H9 (cell line): ENCODE data around the gene JARID2. TPM values are rescaled to one million over a fixed set of nuclear protein-coding genes. Genes with fewer than 3 reads are reported as not detected.
A peak's percentile ranks its signal among the peaks of the same experiment; 100 is the strongest.

Experiments
- DNase-seq: peaks from one replicate; pipeline ENCODE4 v3.0.0-alpha.2; 2017
- H2AFZ ChIP-seq: one replicate; pipeline ENCODE4 v1.6.1; 2013; ENCODE audit warnings: mild to moderate bottlenecking, low read length, control low read depth, moderate library complexity
- H2AK5ac ChIP-seq: 2 replicates; pipeline ENCODE4 v1.6.1; 2013; ENCODE audit warnings: low read length, control low read depth, mixed read lengths; ENCODE audit not compliant: insufficient read length
- H2BK120ac ChIP-seq: one replicate; pipeline ENCODE4 v1.6.1; 2013; ENCODE audit warnings: low read depth, mild to moderate bottlenecking, low read length, control low read depth, inconsistent platforms; ENCODE audit not compliant: poor library complexity, severe bottlenecking
- H2BK12ac ChIP-seq: 2 replicates; pipeline ENCODE4 v1.6.1; 2013; ENCODE audit warnings: low read length, control low read depth, mixed read lengths, low read depth; ENCODE audit not compliant: insufficient read length
- H2BK15ac ChIP-seq: 2 replicates; pipeline ENCODE4 v1.6.1; 2013; ENCODE audit warnings: low read depth, low read length, control low read depth
- H2BK20ac ChIP-seq: one replicate; pipeline ENCODE4 v1.6.1; 2013; ENCODE audit warnings: low read depth, mild to moderate bottlenecking, low read length, control low read depth, inconsistent platforms; ENCODE audit not compliant: poor library complexity, severe bottlenecking
- H2BK5ac ChIP-seq: 2 replicates; pipeline ENCODE4 v1.6.1; 2013; ENCODE audit warnings: low read length, control low read depth, mixed read lengths; ENCODE audit not compliant: insufficient read length
- H3K14ac ChIP-seq: 2 replicates; pipeline ENCODE4 v1.6.1; 2013; ENCODE audit warnings: low read length, control low read depth; ENCODE audit not compliant: insufficient read depth
- H3K18ac ChIP-seq: 2 replicates; pipeline ENCODE4 v1.6.1; 2013; ENCODE audit warnings: low read depth, mild to moderate bottlenecking, mixed read lengths, low read length, control low read depth; ENCODE audit not compliant: insufficient read length
- H3K23ac ChIP-seq: 2 replicates; pipeline ENCODE4 v1.6.1; 2013; ENCODE audit warnings: low read length, control low read depth, mixed read lengths, low read depth; ENCODE audit not compliant: insufficient read length
- H3K23me2 ChIP-seq: 2 replicates; pipeline ENCODE4 v1.6.1; 2013; ENCODE audit warnings: low read depth, mild to moderate bottlenecking, mixed read lengths, low read length, control low read depth; ENCODE audit not compliant: insufficient read length, poor library complexity, severe bottlenecking
- H3K27ac ChIP-seq: 2 replicates; pipeline ENCODE4 v1.5.1; 2013; ENCODE audit warnings: low read length, control low read depth, mixed read lengths, low read depth; ENCODE audit not compliant: insufficient read length
- H3K27me3 ChIP-seq: 2 replicates; pipeline ENCODE4 v1.6.1; 2013; ENCODE audit warnings: low read length, control low read depth, inconsistent platforms; ENCODE audit not compliant: insufficient read depth
- H3K4ac ChIP-seq: 2 replicates; pipeline ENCODE4 v1.6.1; 2013; ENCODE audit warnings: low read depth, mild to moderate bottlenecking, control low read depth, inconsistent platforms, low read length, moderate library complexity
- H3K4me1 ChIP-seq: 2 replicates; pipeline ENCODE4 v1.6.1; 2013; ENCODE audit warnings: low read length, control low read depth, inconsistent platforms; ENCODE audit not compliant: insufficient read depth
- H3K4me2 ChIP-seq: 2 replicates; pipeline ENCODE4 v1.6.1; 2013; ENCODE audit warnings: low read length, control low read depth, mixed read lengths; ENCODE audit not compliant: insufficient read length, insufficient read depth
- H3K56ac ChIP-seq: 2 replicates; pipeline ENCODE4 v1.6.1; 2013; ENCODE audit warnings: low read depth, mild to moderate bottlenecking, mixed read lengths, low read length, control low read depth; ENCODE audit not compliant: insufficient read length
- H3K79me1 ChIP-seq: 2 replicates; pipeline ENCODE4 v1.6.1; 2013; ENCODE audit warnings: low read depth, mild to moderate bottlenecking, moderate library complexity, low read length, control low read depth, inconsistent platforms; ENCODE audit not compliant: insufficient read depth, poor library complexity, severe bottlenecking
- H3K79me2 ChIP-seq: 2 replicates; pipeline ENCODE4 v1.6.1; 2013; ENCODE audit warnings: low read length, control low read depth, inconsistent platforms; ENCODE audit not compliant: insufficient read depth
- H3K9ac ChIP-seq: 2 replicates; pipeline ENCODE4 v1.6.1; 2013; ENCODE audit warnings: low read length, control low read depth, mixed read lengths; ENCODE audit not compliant: insufficient read length; ENCODE audit errors: extremely low read depth
- H3K9me3 ChIP-seq: one replicate; pipeline ENCODE4 v1.6.1; 2013; ENCODE audit warnings: low read depth, low read length, inconsistent platforms; ENCODE audit not compliant: control insufficient read depth
- H3T11ph ChIP-seq: one replicate; pipeline ENCODE4 v1.6.1; 2013; ENCODE audit warnings: mild to moderate bottlenecking, low read length, control low read depth, inconsistent platforms
- H4K20me1 ChIP-seq: one replicate; pipeline ENCODE4 v1.6.1; 2013; ENCODE audit not compliant: control insufficient read depth, insufficient read length, insufficient read depth
- H4K5ac ChIP-seq: 2 replicates; pipeline ENCODE4 v1.6.1; 2013; ENCODE audit warnings: low read depth, mild to moderate bottlenecking, mixed read lengths, low read length, control low read depth; ENCODE audit not compliant: insufficient read length
- H4K8ac ChIP-seq: replicated peaks from 2 replicates; pipeline ENCODE4 v1.6.1; 2013; ENCODE audit warnings: low read length, control low read depth, mixed read lengths, low read depth; ENCODE audit not compliant: insufficient read length
- H4K91ac ChIP-seq: 2 replicates; pipeline ENCODE4 v1.6.1; 2013; ENCODE audit warnings: low read depth, mild to moderate bottlenecking, moderate library complexity, mixed read lengths, low read length, control low read depth; ENCODE audit not compliant: insufficient read length
- H3K27ac Mint-ChIP-seq, 3 experiments: 2 replicates in 2 of 3; 3 replicates in 1 of 3; pipeline ENCODE4 v1.8.0; 2020 to 2021; ENCODE audit warnings: mixed read lengths in 3 of 3, mild to moderate bottlenecking in 1 of 3, moderate library complexity in 1 of 3
- H3K27me3 Mint-ChIP-seq: 2 replicates; pipeline ENCODE4 v1.8.0; 2021; ENCODE audit warnings: low read depth, mild to moderate bottlenecking, moderate library complexity, mixed read lengths
- H3K36me3 Mint-ChIP-seq, 3 experiments: 2 replicates in 2 of 3; 3 replicates in 1 of 3; pipeline ENCODE4 v1.8.0; 2020 to 2021; ENCODE audit warnings: low read depth in 3 of 3, mixed read lengths in 3 of 3; ENCODE audit not compliant: insufficient read depth in 1 of 3
- H3K4me1 Mint-ChIP-seq, 2 experiments: 2 replicates each; pipeline ENCODE4 v1.8.0; 2020; ENCODE audit warnings: mixed read lengths in 2 of 2
- H3K4me3 Mint-ChIP-seq, 2 experiments: 2 replicates in 1 of 2; 3 replicates in 1 of 2; pipeline ENCODE4 v1.8.0; 2020 to 2021; ENCODE audit warnings: mild to moderate bottlenecking in 2 of 2, mixed read lengths in 2 of 2, moderate library complexity in 1 of 2
- H3K9me3 Mint-ChIP-seq, 2 experiments: 2 replicates in 1 of 2; 3 replicates in 1 of 2; pipeline ENCODE4 v1.8.0; 2020; ENCODE audit warnings: mild to moderate bottlenecking in 2 of 2, mixed read lengths in 2 of 2, moderate library complexity in 1 of 2
- CTCF ChIP-seq: fragments of 200-600 bp; sonication (generic); conservative IDR thresholded peaks from 3 replicates; pipeline ENCODE4 v1.8.0; 2021; ENCODE audit warnings: antibody characterized with exemption, mild to moderate bottlenecking
- WGBS: extraction: QIAGEN DNeasy Blood & Tissue Kit; methylation state at CpG from one replicate; pipeline ENCODE4 v1.1.7; 2013; ENCODE audit warnings: missing lambda C conversion rate, low lambda C conversion rate, mixed read lengths; ENCODE audit not compliant: insufficient read length; ENCODE audit errors: extremely low coverage; 5-methylcytosine and 5-hydroxymethylcytosine counted together
- total RNA-seq: library from RNA; stranded (reverse); gene quantifications from 2 replicates; pipeline ENCODE4 v1.2.1, GENCODE V29; 2021

The JARID2 gene
- total RNA-seq, 1 experiment from 2014 or later = 174 TPM

- peaks cover 13 to 20% of the 10 kb centered on the region in 2 experiments for H3K4me1 Mint-ChIP-seq
- no peak overlapping the region for H4K8ac ChIP-seq
- H3K4me1 ChIP-seq = 0 out of 2 replicates have a peak, but pooled peaks cover 3% of the 10 kb centered on the region
- H3K56ac ChIP-seq = no peak overlapping the region
- no peak overlapping the region for H2BK20ac ChIP-seq
- H2BK5ac ChIP-seq = no peak overlapping the region
- H3K79me2 ChIP-seq = peaks cover 22% of the 10 kb centered on the region
- no peak overlapping the region for H3K9ac ChIP-seq
- no peak overlapping the region for H3K14ac ChIP-seq
- no peak overlapping the region for H2AFZ ChIP-seq
- H2AK5ac ChIP-seq = no peak overlapping the region
- no peak overlapping the region for H2BK120ac ChIP-seq
- no peak for TF ChIP-seq CTCF
- no peak overlapping the region for H4K5ac ChIP-seq
- no peaks in the 10 kb centered on the region; the same call in 1 of the 2 replicates for H3K27me3 Mint-ChIP-seq
- H4K20me1 ChIP-seq = peaks cover 3% of the 10 kb centered on the region
- H3K4ac ChIP-seq = no peak overlapping the region
- H3K36me3 Mint-ChIP-seq = peaks cover 84 to 99% (median 98%) of the 10 kb centered on the region in 3 experiments
- H2BK15ac ChIP-seq = no peak overlapping the region
- H3K9me3 ChIP-seq = no peaks in the 10 kb centered on the region
- no peak overlapping the region for H3K4me2 ChIP-seq
- no peaks in the 10 kb centered on the region for H3K23me2 ChIP-seq
- no peak for DNase-seq
- no peak overlapping the region for H3K23ac ChIP-seq
- peak overlapping the region in 1 of 3 experiments; percentile 95; a peak in 4 of 7 replicates for H3K27ac Mint-ChIP-seq
- H3T11ph ChIP-seq = no peak overlapping the region
- no peak overlapping the region for H3K4me3 Mint-ChIP-seq
- H3K18ac ChIP-seq = no peak overlapping the region
- no peak overlapping the region for H2BK12ac ChIP-seq
- WGBS = no CpG with 5 or more reads among the region's 16 CpGs
- H4K91ac ChIP-seq = no peak overlapping the region
- H3K9me3 Mint-ChIP-seq = no peaks in the 10 kb centered on the region
- peaks cover 11% of the 10 kb centered on the region for H3K79me1 ChIP-seq
- no peaks in the 10 kb centered on the region for H3K27me3 ChIP-seq
- H3K27ac ChIP-seq = no peak overlapping the region
Observed at GRCh38 chr6:15500078-15500740, 254.3 kb downstream of the JARID2 start.
